Effector memory CD8-positive, alpha-beta T cell (primary cell): ENCODE results near the gene BRS3.
"Not testable (repeated sequence)": the region's sequence is repeated elsewhere in the genome, so short reads cannot be mapped to it uniquely, and the experiment has no call there.

Experiments used
- ATAC-seq: fragments of 150-1000 bp; cut with Tn5 transposase; replicated peaks from 2 replicates; pipeline ENCODE4 v1.10.0; 2021; ENCODE audit warnings: mild to moderate bottlenecking, moderate library complexity
- DNase-seq, 3 experiments: peaks; one replicate each; pipeline ENCODE4 v3.0.0; 2021
- H3K27ac Mint-ChIP-seq, 2 donors: one replicate each; pipeline ENCODE4 v1.8.0; 2022; ENCODE audit warnings: mild to moderate bottlenecking in 2 of 2, mixed read lengths in 2 of 2, moderate library complexity in 2 of 2
- H3K27me3 Mint-ChIP-seq, 2 donors: one replicate each; pipeline ENCODE4 v1.8.0; 2022; ENCODE audit warnings: mixed read lengths in 2 of 2
- H3K36me3 Mint-ChIP-seq: one replicate; pipeline ENCODE4 v1.8.0; 2022; ENCODE audit warnings: mild to moderate bottlenecking, moderate library complexity, mixed read lengths; ENCODE audit not compliant: insufficient read depth
- H3K4me1 Mint-ChIP-seq, 2 donors: one replicate each; pipeline ENCODE4 v1.8.0; 2022; ENCODE audit warnings: low read depth in 2 of 2, mixed read lengths in 2 of 2
- H3K4me3 Mint-ChIP-seq, 2 donors: one replicate each; pipeline ENCODE4 v1.8.0; 2022; ENCODE audit warnings: mild to moderate bottlenecking in 2 of 2, mixed read lengths in 2 of 2, moderate library complexity in 2 of 2
- H3K9me3 Mint-ChIP-seq, 2 donors: one replicate each; pipeline ENCODE4 v1.8.0; 2022; ENCODE audit warnings: mixed read lengths in 2 of 2
- total RNA-seq, 9 experiments: gene quantifications; one replicate each; lab custom pipeline; 2026; lab: John Stamatoyannopoulos, UW

BRS3 gene
- 0 reads per million in 9 experiments for total RNA-seq

DNA sequence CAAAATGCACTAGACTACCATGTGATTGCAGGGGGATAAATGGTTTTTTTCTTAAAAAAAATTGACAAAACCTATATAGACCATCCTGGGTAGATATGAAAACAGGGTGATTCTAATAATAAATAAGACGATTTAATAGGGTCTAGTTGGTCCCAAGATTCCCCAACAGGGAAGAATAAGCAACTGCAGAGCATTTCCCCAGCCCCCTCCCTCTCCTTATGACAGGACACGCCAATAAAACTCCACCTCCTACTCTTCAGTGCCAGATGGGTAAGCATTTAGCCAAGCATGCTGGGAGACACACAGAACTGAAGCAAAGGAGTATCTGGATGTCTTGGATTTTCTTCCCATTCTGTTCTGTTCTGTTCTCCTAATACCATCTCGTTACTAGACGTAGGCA, at the start of gene BRS3:
TSS of gene BRS3 (plus strand) at position 301 of the 400 bp plus-strand sequence. CDS start 168 bp downstream, outside the sequence.
- Mint-ChIP-seq H3K4me3 (no peak within 1 kb of the TSS), H3K9me3 (no peaks in the 10 kb centered on the region), H3K36me3 (no peaks in the 10 kb centered on the region), H3K27ac (no peak within 1 kb of the TSS), H3K27me3 (peaks cover 39 to 53% of the 10 kb centered on the region in 2 donors), H3K4me1 (no peaks in the 10 kb centered on the region)
- no peak for ATAC-seq
- no peak for DNase-seq

DNA sequence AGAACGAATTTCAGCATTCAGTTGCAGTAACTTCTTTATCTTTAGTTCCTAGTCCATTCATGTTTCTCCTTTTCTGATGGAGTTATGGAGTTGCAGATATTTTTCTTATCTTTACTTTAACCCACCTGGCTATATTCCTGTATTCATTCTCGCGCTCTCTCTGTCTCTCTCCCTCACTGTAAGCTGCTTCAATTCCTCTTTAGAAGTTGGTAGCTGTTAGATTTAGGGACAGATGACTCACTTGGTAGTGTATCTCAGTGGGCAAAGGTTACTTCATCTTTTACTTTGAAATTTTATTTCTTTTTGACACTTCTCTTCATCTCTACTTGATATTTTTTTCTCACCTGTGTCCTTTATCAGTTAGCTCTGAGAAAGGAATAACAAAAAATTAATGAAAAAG, 49.6 kb upstream of the BRS3 start:
- no peaks in the 10 kb centered on the region for H3K36me3 Mint-ChIP-seq
- no peak overlapping the region for H3K27ac Mint-ChIP-seq
- DNase-seq = no peak
- no peaks in the 10 kb centered on the region for H3K4me1 Mint-ChIP-seq
- ATAC-seq = no peak
- H3K9me3 Mint-ChIP-seq = no peaks in the 10 kb centered on the region
- peaks cover 0 to 6% of the 10 kb centered on the region in 2 donors for H3K27me3 Mint-ChIP-seq
- H3K4me3 Mint-ChIP-seq = no peak overlapping the region

DNA sequence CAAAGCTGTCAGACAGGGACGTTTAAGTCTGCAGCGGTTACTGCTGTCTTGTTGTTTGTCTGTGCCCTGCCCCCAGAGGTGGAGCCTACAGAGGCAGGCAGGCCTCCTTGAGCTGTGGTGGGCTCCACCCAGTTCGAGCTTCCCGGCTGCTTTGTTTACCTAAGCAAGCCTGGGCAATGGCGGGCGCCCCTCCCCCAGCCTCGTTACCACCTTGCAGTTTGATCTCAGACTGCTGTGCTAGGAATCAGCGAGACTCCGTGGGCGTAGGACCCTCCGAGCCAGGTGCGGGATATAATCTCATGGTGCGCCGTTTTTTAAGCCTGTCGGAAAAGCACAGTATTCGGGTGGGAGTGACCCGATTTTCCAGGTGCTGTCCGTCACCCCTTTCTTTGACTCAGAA, 42.1 kb upstream of the BRS3 start:
- ATAC-seq, H3K4me3 Mint-ChIP-seq: not testable (repeated sequence)

DNA sequence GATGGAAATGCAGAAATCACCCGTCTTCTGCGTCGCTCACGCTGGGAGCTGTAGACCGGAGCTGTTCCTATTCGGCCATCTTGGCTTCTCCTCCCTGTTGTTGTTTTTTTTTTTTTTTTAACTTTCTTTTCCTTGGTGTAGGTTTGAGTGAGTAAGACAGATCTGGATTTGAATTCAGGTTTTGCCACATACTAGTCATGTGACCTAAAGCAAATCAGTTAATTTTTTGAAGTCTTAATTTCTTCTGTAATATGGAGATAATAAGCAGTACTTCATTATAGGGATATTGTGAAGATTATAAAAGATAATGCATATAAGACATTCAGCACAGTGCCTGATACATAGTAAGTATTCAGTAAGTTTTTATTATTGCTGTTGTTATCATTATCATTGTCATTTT, 41.5 kb upstream of the BRS3 start:
- Mint-ChIP-seq H3K36me3 (no peaks in the 10 kb centered on the region), H3K9me3 (no peaks in the 10 kb centered on the region), H3K4me1 (no peaks in the 10 kb centered on the region), H3K27ac (no peak overlapping the region), H3K27me3 (peaks cover 0 to 8% of the 10 kb centered on the region in 2 donors), H3K4me3 (no peak overlapping the region)
- ATAC-seq (no peak), DNase-seq (no peak)

More for the DNA sequence above, 42.1 kb upstream of the BRS3 start:
- not testable (repeated sequence) for H3K4me1 Mint-ChIP-seq, H3K36me3 Mint-ChIP-seq, H3K9me3 Mint-ChIP-seq, DNase-seq, H3K27ac Mint-ChIP-seq, H3K27me3 Mint-ChIP-seq

DNA sequence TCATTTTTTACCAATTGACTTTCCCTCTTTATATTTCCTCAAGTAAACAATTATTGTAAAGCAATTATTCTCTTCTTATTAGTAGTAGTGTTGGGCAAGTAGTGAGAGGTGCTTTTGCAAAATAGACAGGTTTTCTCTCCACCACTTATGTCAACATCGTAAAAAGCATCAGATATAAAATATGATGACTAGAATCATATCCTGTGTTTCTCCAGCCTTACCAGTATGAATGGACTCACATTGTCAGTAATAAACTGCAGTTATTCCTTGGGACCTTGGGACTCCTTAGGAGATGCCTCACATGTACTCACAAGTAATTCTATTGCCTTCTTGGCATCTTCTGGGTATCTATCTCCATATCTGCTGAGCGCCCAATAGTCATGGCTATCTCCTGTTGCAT, 40.4 kb upstream of the BRS3 start:
- no peaks in the 10 kb centered on the region for H3K4me1 Mint-ChIP-seq

DNA sequence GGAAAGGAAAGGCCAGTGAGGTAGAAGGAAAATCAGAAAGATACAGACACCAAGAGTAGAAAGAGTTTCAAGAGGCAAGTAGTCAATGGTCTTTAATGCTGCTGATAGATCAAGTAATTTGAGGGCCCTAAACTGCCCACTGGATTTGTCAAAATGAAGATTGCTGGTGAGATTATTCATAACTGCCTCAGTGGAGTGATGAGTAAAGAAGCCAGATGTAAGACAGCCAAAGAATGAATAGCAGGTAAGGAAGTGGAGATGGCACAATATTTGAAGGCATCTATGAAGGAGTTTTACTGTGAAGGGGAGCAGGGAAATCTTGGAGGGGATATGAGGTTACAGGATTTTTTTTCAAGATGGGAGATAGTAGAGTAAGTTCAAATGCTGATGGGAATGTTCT, 39.8 kb upstream of the BRS3 start:
- no peaks in the 10 kb centered on the region for H3K36me3 Mint-ChIP-seq

More for the DNA sequence above, 40.4 kb upstream of the BRS3 start:
- ATAC-seq (no peak), DNase-seq (no peak)
- Mint-ChIP-seq H3K27me3 (peaks cover 0 to 8% of the 10 kb centered on the region in 2 donors), H3K27ac (no peak overlapping the region), H3K36me3 (no peaks in the 10 kb centered on the region), H3K9me3 (no peaks in the 10 kb centered on the region), H3K4me3 (no peak overlapping the region)

DNA sequence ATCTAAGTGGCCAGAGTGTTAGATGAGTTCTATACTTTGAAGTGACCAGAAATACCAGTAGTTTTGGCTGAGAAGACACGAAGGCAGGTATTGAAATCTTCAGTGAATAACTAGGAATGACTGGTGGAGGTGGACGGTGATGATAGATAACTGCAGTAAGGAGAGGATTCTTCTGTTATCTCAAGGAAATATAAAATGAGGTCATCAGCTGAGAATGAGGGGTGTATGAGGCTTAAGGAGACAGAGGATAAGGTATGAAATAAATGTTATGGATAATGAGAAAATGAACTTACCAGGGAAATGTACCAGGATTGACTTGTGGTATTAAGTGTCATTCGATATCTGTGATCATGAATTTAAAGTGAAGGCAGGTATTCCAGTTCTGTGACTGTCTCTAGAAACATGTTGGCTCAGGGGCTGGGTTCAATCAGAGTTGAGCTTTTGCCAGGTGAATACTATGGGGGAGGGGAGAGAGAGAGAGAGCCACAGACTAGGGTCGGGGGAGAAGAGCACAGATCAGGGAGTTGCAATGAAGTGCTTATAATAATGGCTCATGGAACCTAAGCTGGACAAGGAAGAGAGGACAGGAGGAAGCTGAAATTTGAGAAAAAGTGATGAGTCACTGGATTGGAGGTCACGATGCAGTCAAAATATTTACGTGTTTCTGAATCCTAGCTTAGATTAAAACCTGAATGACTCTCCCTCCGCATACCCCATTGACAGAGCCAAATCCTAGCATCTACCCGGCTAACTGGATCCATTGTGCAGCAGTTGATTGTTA, 37.5 kb upstream of the BRS3 start:
- DNase-seq (no peak), ATAC-seq (no peak)
- H3K27ac Mint-ChIP-seq = no peak overlapping the region
- no peaks in the 10 kb centered on the region for H3K4me1 Mint-ChIP-seq
- no peak overlapping the region for H3K4me3 Mint-ChIP-seq
- H3K27me3 Mint-ChIP-seq = peaks cover 0 to 8% of the 10 kb centered on the region in 2 donors
- no peaks in the 10 kb centered on the region for H3K36me3 Mint-ChIP-seq
- H3K9me3 Mint-ChIP-seq = no peaks in the 10 kb centered on the region

More for the DNA sequence above, 39.8 kb upstream of the BRS3 start:
- DNase-seq (no peak), ATAC-seq (no peak)
- Mint-ChIP-seq H3K27me3 (peaks cover 0 to 8% of the 10 kb centered on the region in 2 donors), H3K4me3 (no peak overlapping the region), H3K9me3 (no peaks in the 10 kb centered on the region), H3K27ac (no peak overlapping the region), H3K4me1 (no peaks in the 10 kb centered on the region)

DNA sequence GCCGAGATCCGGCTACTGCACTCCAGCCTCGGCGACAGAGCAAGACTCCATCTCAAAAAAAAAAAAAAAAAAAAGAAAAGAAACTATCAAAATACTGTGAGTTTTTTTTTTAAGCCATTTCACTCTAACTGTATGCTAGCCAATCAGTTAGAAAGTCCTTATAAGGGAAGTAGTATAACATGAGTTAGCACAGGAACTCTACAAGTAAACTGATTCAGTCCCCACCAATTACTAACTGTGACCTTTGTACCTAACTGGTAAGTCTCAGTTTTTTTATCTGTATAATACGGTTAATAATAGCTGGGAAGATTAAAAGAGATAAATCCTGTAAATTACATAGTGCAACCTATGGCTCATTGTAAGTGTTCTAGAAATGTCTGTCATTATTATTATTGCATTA, 35.1 kb upstream of the BRS3 start:
- Mint-ChIP-seq H3K4me1 (no peaks in the 10 kb centered on the region), H3K36me3 (no peaks in the 10 kb centered on the region), H3K4me3 (no peak overlapping the region), H3K27me3 (no peaks in the 10 kb centered on the region), H3K9me3 (no peaks in the 10 kb centered on the region), H3K27ac (no peak overlapping the region)
- ATAC-seq = no peak
- no peak for DNase-seq

DNA sequence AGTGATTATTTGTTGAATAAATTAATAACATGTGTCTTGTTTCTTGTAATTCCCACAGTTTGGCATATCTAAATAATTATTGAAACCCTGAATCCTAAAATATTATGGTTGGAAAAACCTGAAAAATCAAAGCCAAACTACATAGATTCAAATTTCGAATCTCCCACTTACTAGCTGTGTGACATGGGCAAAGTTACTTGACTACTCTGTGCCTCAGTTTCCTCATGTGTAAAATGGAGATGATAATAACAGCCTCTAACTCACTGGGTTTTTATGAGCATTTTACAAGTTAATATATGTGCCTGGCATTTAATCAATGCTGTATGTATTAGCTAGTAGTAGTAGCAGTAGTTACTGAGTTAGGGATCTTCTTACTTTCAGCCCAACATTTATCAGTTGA, 34.6 kb upstream of the BRS3 start:
- Mint-ChIP-seq H3K4me3 (no peak overlapping the region), H3K9me3 (no peaks in the 10 kb centered on the region), H3K4me1 (no peaks in the 10 kb centered on the region), H3K36me3 (no peaks in the 10 kb centered on the region), H3K27ac (no peak overlapping the region), H3K27me3 (no peaks in the 10 kb centered on the region)
- ATAC-seq (no peak), DNase-seq (no peak)

DNA sequence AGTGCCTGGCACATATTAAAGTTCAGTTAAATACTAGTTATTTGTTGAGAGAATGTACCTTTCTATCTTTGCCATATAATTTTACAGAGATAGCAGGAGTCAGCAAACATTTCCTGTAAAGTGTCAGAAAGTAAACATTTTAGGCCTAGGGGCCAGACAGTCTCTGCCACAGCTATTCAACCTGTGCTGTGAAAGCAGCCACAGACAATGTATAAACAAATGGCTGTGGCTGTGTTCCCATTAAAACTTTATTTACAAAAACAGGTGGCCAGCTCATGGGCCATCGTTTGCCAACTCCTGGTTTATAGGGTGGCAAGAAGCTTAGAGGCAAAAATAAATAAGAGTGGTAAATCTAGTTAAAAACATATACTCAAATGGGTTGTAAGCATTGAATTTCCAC, 34.0 kb upstream of the BRS3 start:
- H3K9me3 Mint-ChIP-seq = no peaks in the 10 kb centered on the region
- no peaks in the 10 kb centered on the region for H3K36me3 Mint-ChIP-seq
- H3K4me3 Mint-ChIP-seq = no peak overlapping the region
- no peaks in the 10 kb centered on the region for H3K4me1 Mint-ChIP-seq
- DNase-seq (no peak), ATAC-seq (no peak)
- no peak overlapping the region for H3K27ac Mint-ChIP-seq
- H3K27me3 Mint-ChIP-seq = no peaks in the 10 kb centered on the region

DNA sequence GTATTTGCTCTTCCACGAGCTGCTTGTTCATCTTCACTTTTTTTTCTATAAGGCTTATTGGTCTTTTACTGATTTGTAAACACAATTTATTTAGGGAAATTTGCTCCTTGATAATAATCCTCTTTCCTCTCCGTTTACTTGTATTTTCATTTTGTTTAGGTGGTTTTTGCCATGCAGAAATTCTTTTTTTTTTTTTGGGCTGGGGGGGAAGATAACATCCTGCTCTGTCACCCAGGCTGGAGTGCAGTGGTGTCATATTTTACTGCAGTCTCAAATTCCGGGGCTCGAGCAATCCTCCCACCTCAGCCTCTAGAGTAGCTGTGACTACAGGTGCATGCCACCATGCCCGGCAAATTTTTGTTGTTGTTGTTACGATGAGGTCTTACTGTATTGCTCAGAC, 31.6 kb upstream of the BRS3 start:
- DNase-seq (no peak), ATAC-seq (no peak)
- H3K4me1 Mint-ChIP-seq = no peaks in the 10 kb centered on the region
- no peaks in the 10 kb centered on the region for H3K27me3 Mint-ChIP-seq
- H3K27ac Mint-ChIP-seq = no peak overlapping the region
- no peaks in the 10 kb centered on the region for H3K36me3 Mint-ChIP-seq
- H3K9me3 Mint-ChIP-seq = no peaks in the 10 kb centered on the region
- H3K4me3 Mint-ChIP-seq = no peak overlapping the region

DNA sequence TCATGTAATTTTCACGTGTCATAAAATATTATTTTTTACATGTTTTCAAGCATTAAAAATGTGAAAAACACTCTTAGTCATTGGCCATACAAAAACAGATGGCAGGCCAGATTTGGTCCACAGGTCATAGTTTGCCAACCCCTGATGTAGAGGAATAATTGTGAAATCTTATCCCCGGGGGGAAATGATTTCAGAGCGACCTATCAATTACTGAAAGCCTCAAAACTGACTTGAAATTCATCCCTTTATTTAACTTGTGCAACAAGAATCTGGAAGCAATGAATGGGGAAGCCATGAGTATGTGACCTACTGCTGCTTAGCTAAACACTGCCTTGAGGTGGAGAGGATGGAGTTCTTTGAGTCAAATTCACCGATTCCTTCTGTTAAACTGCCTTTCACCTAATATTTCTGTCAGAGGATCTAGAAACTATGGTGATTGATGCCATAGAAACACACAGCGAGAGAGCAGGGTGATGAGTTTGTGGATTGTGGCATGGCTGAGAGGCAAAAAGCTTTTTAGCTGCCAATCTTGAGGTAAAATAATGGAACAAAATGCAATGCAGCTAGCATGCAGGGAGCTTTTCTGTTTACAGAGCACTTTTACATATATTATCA, 30.3 kb upstream of the BRS3 start:
- Mint-ChIP-seq H3K4me3 (no peak overlapping the region), H3K36me3 (no peaks in the 10 kb centered on the region), H3K27ac (no peak overlapping the region), H3K27me3 (no peaks in the 10 kb centered on the region), H3K9me3 (no peaks in the 10 kb centered on the region), H3K4me1 (no peaks in the 10 kb centered on the region)
- no peak for ATAC-seq
- DNase-seq = no peak

DNA sequence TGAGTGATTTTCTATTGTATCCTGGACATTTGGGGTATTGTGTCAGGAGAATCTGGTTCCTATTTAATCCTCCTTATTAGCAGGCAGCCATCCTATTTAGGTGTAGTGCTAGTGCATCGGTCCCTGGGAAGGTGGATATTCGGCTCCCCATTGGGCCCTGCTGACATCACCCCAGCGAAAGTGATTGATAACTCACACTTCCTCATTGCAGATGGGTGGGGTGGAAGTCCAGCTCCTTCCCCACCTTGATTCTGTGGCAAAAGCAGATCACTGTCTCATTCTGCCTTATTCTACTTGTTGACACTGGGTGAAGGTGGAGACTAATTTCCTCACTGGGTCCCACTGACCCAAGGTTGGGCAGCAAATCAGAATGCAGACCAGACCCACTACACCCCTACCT, 23.2 kb upstream of the BRS3 start:
- DNase-seq = no peak
- no peak overlapping the region for H3K4me3 Mint-ChIP-seq
- no peak for ATAC-seq
- no peaks in the 10 kb centered on the region for H3K27me3 Mint-ChIP-seq
- no peaks in the 10 kb centered on the region for H3K9me3 Mint-ChIP-seq
- no peak overlapping the region for H3K27ac Mint-ChIP-seq
- H3K4me1 Mint-ChIP-seq = no peaks in the 10 kb centered on the region
- H3K36me3 Mint-ChIP-seq = no peaks in the 10 kb centered on the region

DNA sequence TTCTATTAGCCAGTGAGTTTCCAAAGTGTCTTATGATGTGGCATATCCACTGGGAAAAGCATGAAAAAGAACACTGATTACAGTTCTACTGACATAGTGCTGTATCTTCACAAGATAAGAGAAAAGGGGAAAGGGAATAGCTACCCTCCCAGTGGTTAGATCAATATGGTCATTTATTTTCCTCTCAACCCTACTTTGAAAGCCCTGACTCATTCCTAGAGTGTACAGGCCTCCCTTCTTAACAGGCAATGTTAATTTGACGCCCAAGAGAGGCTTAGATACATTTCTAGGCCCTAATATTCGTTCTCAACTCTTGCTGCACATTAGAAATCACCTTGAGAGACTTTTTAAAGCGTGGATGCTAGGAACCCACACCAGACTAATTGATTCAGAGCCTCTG, 20.4 kb upstream of the BRS3 start:
- Mint-ChIP-seq H3K4me1 (no peaks in the 10 kb centered on the region), H3K27me3 (no peaks in the 10 kb centered on the region), H3K9me3 (no peaks in the 10 kb centered on the region), H3K27ac (no peak overlapping the region), H3K36me3 (no peaks in the 10 kb centered on the region), H3K4me3 (no peak overlapping the region)
- ATAC-seq (no peak), DNase-seq (no peak)
